ENCODE measurements around the gene FAM185A.

- TF ChIP-seq CTCF (IDR thresholded peaks at IDR 0.05; ENCODE audit: control extremely low read depth in 1 of 3, insufficient read depth in 1 of 3, low read depth in 1 of 3, low read length in 3 of 3) = no peak
- no peak for TF ChIP-seq EZH2 (IDR thresholded peaks at IDR 0.05; ENCODE audit: low read depth, low read length, severe bottlenecking)
- no peak for TF ChIP-seq POLR2AphosphoS5 (IDR thresholded peaks at IDR 0.05; ENCODE audit: low read depth, low read length)
Observed at GRCh38 chr7:102823390-102824119, 74.8 kb downstream of the FAM185A start.

All from H1 (cell line).